H1 (cell line): Measurements from ENCODE around the gene TRIM47. TPM values are rescaled to one million over a fixed set of nuclear protein-coding genes. Genes with fewer than 3 reads are reported as not detected.

ENCODE experiments used
- CEBPB ChIP-seq: IDR thresholded peaks from 2 replicates; pipeline ENCODE4 v1.6.1; 2012; ENCODE audit warnings: low read depth, low read length
- EZH2 ChIP-seq: fragments of 200-600 bp; sonication (generic); IDR thresholded peaks from 2 replicates; pipeline ENCODE4 v1.7.1; 2012; ENCODE audit warnings: low read depth, mild to moderate bottlenecking, moderate library complexity, low read length, inconsistent platforms; ENCODE audit not compliant: severe bottlenecking
- FOSL1 ChIP-seq: IDR thresholded peaks from 2 replicates; pipeline ENCODE4 v1.6.1; 2011; ENCODE audit warnings: mild to moderate bottlenecking, low read depth, low read length, moderate library complexity; ENCODE audit not compliant: insufficient read depth
- RFX5 ChIP-seq: IDR thresholded peaks from 2 replicates; pipeline ENCODE4 v1.6.1; 2011; ENCODE audit warnings: low read depth, low read length, improper control_type of control experiment, borderline replicate concordance
- RNF2 ChIP-seq: fragments of 200-900, 300-1000 bp; sonication (generic); IDR thresholded peaks from 2 replicates; pipeline ENCODE4 v1.7.1; 2016; ENCODE audit warnings: borderline replicate concordance, low read depth, mild to moderate bottlenecking, antibody characterized with exemption, low read length; ENCODE audit not compliant: poor library complexity, severe bottlenecking; ENCODE audit errors: missing control alignments
- polyA plus RNA-seq, 7 experiments: library from polyadenylated mRNA; depleted of rRNA in 3 of 7; stranded (reverse) in 5 of 7; unstranded in 2 of 7; fragments of >200 nt in 5 of 7; fragments of 200-250 nt in 2 of 7; gene quantifications; 1 replicate in 5 of 7; 2 replicates in 1 of 7; 4 replicates in 1 of 7; pipeline versions ENCODE4 v1.2.1 to v1.2.3, GENCODE V29; 2011 to 2013; ENCODE audit warnings: missing spikeins in 2 of 7, mixed read lengths in 2 of 7
- total RNA-seq: library from RNA; stranded (reverse); fragmentation: NEBNext Ultra II Directional; extraction: Animal tissue kit (Norgen Biotek cat#: 25700); gene quantifications from 2 replicates; pipeline ENCODE4 v1.2.1, GENCODE V29; 2021
- TF ChIP-seq, protein P1 (sequence below): IDR thresholded peaks from 2 replicates; pipeline ENCODE4 v1.6.1; 2012; ENCODE audit warnings: low read length, inconsistent platforms
- TF ChIP-seq, protein P2 (sequence below): IDR thresholded peaks from 2 replicates; pipeline ENCODE4 v1.6.1; 2012; ENCODE audit warnings: inconsistent platforms

Gene TRIM47
- total and polyA plus RNA-seq, 2 of the 8 experiments (the other 6 are each of a cell fraction or from before 2014, with no cell fraction given) = 6.3 to 6.4 TPM

DNA sequence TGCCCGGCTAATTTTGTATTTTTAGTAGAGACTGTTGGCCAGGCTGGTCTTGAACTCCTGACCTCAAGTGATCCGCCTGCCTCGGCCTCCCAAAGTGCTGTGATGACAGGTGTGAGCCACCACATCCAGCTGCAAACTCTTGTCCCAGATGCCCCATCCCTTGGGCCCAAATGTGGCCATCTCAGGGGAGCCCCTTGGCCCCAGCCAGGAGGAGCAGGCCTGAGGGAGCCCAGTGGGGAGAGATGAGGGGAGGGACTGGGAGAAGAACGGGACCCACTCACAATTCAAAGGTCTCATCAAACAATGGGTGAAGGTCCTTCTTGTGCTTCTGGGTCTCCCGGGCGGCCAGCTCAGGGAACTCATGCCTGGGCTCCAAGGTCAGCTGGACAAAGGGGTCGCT is 48.6 kb downstream of the TRIM47 start (continued):
- TF ChIP-seq, protein P1, sequence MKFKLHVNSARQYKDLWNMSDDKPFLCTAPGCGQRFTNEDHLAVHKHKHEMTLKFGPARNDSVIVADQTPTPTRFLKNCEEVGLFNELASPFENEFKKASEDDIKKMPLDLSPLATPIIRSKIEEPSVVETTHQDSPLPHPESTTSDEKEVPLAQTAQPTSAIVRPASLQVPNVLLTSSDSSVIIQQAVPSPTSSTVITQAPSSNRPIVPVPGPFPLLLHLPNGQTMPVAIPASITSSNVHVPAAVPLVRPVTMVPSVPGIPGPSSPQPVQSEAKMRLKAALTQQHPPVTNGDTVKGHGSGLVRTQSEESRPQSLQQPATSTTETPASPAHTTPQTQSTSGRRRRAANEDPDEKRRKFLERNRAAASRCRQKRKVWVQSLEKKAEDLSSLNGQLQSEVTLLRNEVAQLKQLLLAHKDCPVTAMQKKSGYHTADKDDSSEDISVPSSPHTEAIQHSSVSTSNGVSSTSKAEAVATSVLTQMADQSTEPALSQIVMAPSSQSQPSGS = no peak
- TF ChIP-seq RFX5 (no peak), CEBPB (no peak), FOSL1 (no peak), EZH2 (no peak), RNF2 (no peak)
- TF ChIP-seq, protein P2, sequence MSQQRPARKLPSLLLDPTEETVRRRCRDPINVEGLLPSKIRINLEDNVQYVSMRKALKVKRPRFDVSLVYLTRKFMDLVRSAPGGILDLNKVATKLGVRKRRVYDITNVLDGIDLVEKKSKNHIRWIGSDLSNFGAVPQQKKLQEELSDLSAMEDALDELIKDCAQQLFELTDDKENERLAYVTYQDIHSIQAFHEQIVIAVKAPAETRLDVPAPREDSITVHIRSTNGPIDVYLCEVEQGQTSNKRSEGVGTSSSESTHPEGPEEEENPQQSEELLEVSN = no peak
